GM21737 (cell line): ENCODE results near the gene ERBB4.

ENCODE experiments used
- ATAC-seq: cut with Tn5 transposase; IDR thresholded peaks from one replicate; pipeline ENCODE4 v1.9.1; 2021; ENCODE audit warnings: mild to moderate bottlenecking, moderate library complexity; ENCODE audit not compliant: unreplicated experiment

Gene ERBB4

GRCh38 chr2:211845338-211846035 is 693.1 kb downstream of the ERBB4 start:
- no peak for ATAC-seq

DNA sequence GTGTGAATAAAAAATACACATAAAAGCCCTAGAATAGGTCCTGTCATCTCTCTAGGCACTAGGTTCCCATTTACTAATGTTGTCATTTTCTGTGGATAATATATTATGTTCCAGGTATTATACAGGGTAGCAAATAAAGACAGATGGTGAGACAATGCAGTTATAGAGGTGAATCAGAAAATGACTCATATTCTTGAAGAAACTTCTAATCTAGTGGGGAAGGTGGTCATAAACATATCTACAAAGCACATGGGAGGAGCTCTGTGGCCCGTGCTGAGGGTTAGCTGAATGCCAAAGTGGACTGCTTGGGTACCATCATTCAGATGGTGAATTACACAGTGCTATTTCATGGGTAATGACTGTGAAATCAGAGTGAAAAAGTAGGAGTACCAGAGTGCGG is 700.9 kb downstream of the ERBB4 start:
- ATAC-seq, result no peak

DNA sequence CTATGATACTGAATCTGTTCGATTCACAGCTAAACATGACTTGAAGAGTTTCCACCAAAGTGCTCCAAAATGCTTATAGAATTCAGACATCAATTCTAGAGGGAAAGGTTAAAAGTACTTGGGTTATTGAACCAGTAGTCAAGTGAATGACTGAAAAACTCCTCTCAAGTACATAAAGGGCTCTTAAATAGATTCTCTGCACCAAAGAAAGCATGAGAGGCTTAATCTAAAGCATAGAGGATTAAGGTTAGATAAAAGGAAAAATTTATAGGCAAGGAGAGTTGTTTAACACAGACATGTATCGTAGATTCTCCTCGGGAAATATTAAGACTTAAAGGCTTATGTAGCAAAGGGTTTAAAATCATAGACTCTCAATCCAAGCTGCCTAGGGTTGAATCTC is 701.4 kb downstream of the ERBB4 start:
- no peak for ATAC-seq

GRCh38 chr2:211836409-211836808 is 702.2 kb downstream of the ERBB4 start:
- ATAC-seq, result no peak

DNA sequence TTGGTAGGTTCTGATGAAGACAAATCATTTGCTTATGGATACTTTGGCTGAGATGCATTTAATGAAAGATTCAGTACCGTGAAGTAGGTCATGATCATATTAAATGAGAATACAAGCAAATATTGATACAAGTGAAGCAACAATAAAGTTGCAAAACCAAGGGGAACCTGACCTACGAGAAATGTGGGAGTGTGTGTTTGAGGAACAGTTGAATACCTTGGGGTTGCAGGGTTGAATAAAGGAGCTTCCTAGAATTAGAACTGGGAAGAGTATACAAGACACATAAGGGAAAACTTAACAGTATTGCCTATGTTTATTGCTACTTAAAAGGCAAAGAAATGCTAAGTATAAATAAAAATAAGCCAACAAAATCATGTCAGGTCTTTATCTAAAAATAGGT is 702.9 kb downstream of the ERBB4 start:
- no peak for ATAC-seq

DNA sequence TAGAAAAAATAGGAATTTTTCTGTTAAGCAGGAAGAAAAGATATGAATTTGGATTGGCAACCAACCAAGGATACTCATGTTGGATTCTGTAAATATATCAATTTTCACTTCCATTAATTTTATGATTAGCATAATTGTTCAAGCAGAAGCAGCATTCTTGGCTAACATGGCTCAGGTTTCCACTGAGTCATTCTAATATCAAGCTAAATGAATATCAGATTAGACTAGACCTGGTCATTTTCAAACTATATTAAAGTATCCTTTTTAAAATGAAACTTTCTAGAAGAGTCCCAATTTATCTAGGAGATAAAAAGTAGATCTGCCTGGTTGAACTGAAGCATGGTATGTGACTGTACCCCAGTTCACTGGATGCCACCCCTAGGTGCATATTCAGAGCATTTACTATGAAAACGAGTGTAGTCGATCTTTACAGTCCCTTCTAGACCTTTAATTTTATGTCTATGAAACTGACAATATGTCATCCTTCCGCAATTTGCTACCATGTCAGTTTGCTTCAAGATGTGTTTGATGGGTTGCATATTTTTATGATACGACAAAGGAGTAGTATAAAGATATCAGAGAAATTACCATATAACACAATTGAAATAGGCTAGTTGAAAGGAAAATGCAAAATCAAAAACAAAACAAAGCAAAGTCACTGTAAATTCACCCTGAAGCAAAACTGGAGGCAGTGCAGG is 704.9 kb downstream of the ERBB4 start:
- ATAC-seq, result no peak

- ATAC-seq, result no peak
These were observed 708.9 kb downstream of the ERBB4 start for GRCh38 chr2:211829725-211830124.

DNA sequence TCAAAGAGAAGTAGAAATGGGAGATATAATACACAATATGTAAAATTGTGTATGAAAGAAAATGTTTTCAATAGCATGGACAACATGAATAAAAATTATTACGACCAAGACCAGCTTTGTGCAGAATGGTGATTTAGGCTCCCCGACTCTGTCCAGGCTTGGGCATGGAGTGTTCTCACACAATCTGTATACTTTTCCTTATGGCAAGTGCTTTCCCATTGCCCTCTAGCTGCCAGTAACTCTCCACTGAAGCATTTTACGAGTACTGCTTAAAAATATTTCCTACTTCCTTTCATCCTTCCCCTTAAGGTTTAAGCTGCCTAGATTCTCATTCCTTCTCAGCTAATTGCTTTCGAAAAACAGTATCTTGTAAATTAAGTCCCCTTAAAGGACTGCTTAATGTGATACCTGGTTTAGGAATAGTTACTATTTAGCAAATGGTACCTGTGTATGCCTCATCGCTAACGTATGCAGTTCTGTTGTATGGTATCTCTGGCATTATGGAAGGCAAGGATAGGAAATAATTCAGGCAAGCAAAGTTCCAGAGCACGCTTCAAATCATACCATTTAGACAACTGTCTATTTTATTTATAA is 714.6 kb downstream of the ERBB4 start:
- ATAC-seq, result no peak

- ATAC-seq, result no peak
These were observed 715.8 kb downstream of the ERBB4 start for GRCh38 chr2:211822686-211823335.

- ATAC-seq, result no peak
These were observed 721.8 kb downstream of the ERBB4 start for GRCh38 chr2:211816754-211817153.

DNA sequence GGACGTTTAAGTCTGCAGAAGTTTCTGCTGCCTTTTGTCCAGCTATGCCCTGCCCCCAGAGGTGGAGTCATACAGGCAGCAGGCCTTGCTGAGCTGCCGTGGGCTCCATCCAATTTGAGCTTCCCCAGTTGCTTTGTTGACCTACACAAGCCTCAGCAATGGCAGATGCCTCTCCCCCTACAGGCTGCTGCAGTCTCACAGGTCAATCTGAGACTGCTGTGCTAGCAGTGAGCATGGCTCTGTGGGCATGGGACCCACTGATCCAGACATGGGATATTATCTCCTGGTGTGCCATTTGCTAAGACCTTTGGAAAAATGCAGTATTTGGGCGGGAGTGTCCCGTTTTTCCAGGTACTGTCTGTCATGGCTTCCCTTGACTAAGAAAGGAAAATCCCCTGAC is 726.0 kb downstream of the ERBB4 start:
- no peak for ATAC-seq

DNA sequence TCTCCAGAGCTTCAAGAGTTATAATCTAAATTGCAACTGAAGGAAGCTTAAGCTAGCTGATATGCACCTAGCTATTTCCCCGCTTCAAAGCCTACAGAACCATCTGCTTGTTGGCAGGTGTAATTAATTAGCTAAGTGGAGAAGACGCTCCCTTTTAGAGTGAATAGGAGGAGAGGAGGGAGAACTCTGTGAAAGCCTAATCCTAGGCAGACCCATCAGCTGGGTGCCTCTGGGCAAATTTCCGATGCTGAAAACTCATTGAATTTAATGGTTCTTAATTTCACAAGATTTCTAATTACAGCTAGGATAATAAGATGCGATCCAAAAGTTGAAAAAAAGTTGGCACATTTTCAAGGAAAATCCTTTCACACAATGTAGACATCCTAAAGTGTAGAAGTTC is 735.9 kb downstream of the ERBB4 start:
- ATAC-seq, result no peak

DNA sequence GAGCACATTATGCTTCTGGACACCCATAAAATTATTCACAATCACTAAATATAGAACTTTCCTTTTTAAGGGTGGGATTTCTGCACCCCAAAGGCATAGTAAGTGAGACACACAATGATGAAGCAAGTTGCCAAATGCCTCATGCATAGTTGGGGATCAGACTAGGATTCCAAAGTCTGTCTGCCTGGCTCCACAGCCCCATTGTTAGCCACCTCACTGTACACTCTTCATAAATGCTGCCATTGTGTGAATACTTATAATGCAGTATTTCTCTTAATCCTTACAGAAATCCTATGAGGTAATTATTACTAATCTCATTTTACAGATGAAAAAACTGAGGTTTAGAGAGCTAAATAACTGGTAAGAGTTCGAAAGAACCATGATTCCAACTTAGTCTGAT is 738.6 kb downstream of the ERBB4 start:
- ATAC-seq, result no peak

- no peak for ATAC-seq
These were observed 739.7 kb downstream of the ERBB4 start for GRCh38 chr2:211798868-211799267.

GRCh38 chr2:211793690-211794089 is 744.9 kb downstream of the ERBB4 start:
- no peak for ATAC-seq

DNA sequence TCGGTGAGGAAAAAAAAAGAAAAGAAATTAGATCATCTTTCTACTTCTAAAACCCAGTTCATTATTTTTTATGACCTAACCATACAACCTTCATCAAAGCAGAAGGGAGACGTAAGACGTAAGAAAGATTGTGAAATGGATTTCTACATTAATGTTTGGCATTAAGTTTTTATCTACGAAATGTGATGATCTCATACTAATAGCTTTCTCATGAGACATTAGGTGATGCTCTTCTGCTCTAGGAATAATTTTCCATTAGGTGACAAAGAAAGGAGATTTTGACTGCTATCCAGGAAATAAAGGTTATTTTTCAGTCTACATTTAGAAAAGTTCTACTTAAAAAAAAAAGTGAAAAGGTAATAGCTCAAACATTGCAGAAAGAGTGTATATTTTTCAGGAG is 748.6 kb downstream of the ERBB4 start:
- ATAC-seq, result no peak

GRCh38 chr2:211766689-211767088 is 771.9 kb downstream of the ERBB4 start:
- no peak for ATAC-seq

DNA sequence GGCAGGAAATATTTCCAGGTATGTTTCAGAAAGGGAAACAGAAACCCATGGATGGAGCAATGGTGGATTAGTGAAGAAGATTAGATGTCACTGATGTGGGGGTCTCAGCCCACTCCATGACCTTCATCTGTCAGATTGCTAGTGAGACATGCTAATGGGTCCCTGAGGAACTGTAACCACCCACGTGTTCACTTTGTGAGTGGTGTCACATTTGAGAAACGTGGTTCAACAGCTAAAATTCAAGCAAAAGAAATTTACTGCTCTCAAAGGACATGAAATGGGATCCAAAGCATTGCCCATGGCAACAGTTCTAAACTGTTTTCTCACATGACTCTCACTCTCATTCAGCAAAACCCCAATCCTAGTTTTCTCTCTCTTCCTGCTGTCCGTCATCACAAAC is 776.1 kb downstream of the ERBB4 start:
- ATAC-seq, result no peak

- ATAC-seq, result no peak
These were observed 778.5 kb downstream of the ERBB4 start for GRCh38 chr2:211760103-211760502.

DNA sequence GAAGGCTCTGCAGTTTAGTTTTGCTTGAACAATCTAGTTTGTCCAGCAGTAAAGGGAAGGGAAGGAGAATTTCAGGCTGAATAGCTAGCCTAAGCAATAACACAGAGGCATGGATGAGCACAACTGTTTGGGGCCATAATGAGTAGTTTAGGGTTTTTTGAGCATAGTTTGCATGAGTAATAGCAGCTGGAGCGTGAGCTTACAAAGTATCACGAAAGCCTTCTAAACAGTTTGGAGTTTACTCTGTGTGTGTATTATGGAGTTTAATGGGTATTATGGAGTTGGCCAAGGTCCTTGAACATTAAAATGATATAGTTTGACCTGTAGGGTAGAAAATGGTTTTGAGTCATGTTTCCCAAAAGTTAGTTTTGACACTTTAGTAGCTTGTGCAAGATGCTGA is 782.3 kb downstream of the ERBB4 start:
- ATAC-seq, result no peak

- ATAC-seq, result no peak
These were observed 783.4 kb downstream of the ERBB4 start for GRCh38 chr2:211755187-211755586.

GRCh38 chr2:211751848-211752247 is 786.8 kb downstream of the ERBB4 start:
- ATAC-seq, result no peak
